ENCODE results near the gene RFX5.

Gene RFX5

GRCh38 chr1:151325231-151325630, 21.8 kb downstream of the RFX5 start:
- no peak for DNase-seq (ENCODE audit: low read depth)

GRCh38 chr1:151324390-151324930, 22.6 kb downstream of the RFX5 start:
- no peak for DNase-seq (ENCODE audit: low read depth)

GRCh38 chr1:151318975-151319374, 28.1 kb downstream of the RFX5 start:
- DNase-seq (ENCODE audit: low read depth): no peak

GRCh38 chr1:151315565-151316235, 31.4 kb downstream of the RFX5 start:
- no peak for DNase-seq (ENCODE audit: low read depth)

GRCh38 chr1:151314137-151314875, 32.7 kb downstream of the RFX5 start:
- DNase-seq (ENCODE audit: low read depth): no peak

GRCh38 chr1:151313501-151313900, 33.6 kb downstream of the RFX5 start:
- DNase-seq (ENCODE audit: low read depth): no peak

GRCh38 chr1:151312826-151313225, 34.2 kb downstream of the RFX5 start:
- no peak for DNase-seq (ENCODE audit: low read depth)

- DNase-seq (ENCODE audit: low read depth): no peak
Measured at GRCh38 chr1:151312411-151312810, 34.6 kb downstream of the RFX5 start.

GRCh38 chr1:151311589-151312331, 35.3 kb downstream of the RFX5 start:
- peak; percentile 99 for DNase-seq (ENCODE audit: low read depth)

GRCh38 chr1:151311011-151311410, 36.0 kb downstream of the RFX5 start:
- DNase-seq (ENCODE audit: low read depth): no peak

GRCh38 chr1:151309811-151310323, 37.2 kb downstream of the RFX5 start:
- DNase-seq (ENCODE audit: low read depth): no peak

- DNase-seq (ENCODE audit: low read depth): no peak
Measured at GRCh38 chr1:151294742-151295462, 52.1 kb downstream of the RFX5 start.

GRCh38 chr1:151293093-151293492, 54.0 kb downstream of the RFX5 start:
- DNase-seq (ENCODE audit: low read depth): no peak

- no peak for DNase-seq (ENCODE audit: low read depth)
Measured at GRCh38 chr1:151292207-151293030, 54.6 kb downstream of the RFX5 start.

- no peak for DNase-seq (ENCODE audit: low read depth)
Measured at GRCh38 chr1:151290709-151291303, 56.2 kb downstream of the RFX5 start.
